H1 (cell line): ENCODE measurements around the gene PDE8A. TPM values are rescaled to one million over a fixed set of nuclear protein-coding genes. Genes with fewer than 3 reads are reported as not detected.

Source experiments
- CTCF ChIA-PET: fragments of 300-600 bp; sonication (Branson Sonifier 250); formaldehyde crosslinking; loops from one replicate; lab custom pipeline; 2021; ENCODE audit not compliant: partially characterized antibody; lab: Charles Lee
- POLR2A ChIA-PET: fragments of 300-600 bp; sonication (Branson Sonifier 250); formaldehyde crosslinking; loops from one replicate; lab custom pipeline; 2021; ENCODE audit warnings: inconsistent platforms; ENCODE audit not compliant: partially characterized antibody; lab: Charles Lee
- DNase-seq, 2 experiments: peaks; one replicate each; pipeline versions ENCODE4 v3.0.0 to v3.0.0-alpha.2; 2010 to 2022; ENCODE audit warnings: low spot score in 2 of 2, low read depth in 1 of 2, mixed read lengths in 1 of 2
- FAIRE-seq: peaks from 2 replicates; lab custom pipeline; 2011; peaks lifted over from hg19 to GRCh38; lab: Jason Lieb, UNC
- H2AFZ ChIP-seq: 2 replicates; pipeline ENCODE4 v1.8.1; 2012; ENCODE audit warnings: low read length, inconsistent platforms
- H2AK5ac ChIP-seq: 2 replicates; pipeline ENCODE4 v1.6.1; 2013; ENCODE audit warnings: low read depth, low read length
- H2BK120ac ChIP-seq: replicated peaks from 2 replicates; pipeline ENCODE3; 2013; ENCODE audit warnings: low read depth, low read length, inconsistent platforms
- H2BK12ac ChIP-seq: 2 replicates; pipeline ENCODE4 v1.6.1; 2013; ENCODE audit warnings: low read depth, low read length
- H2BK15ac ChIP-seq: 2 replicates; pipeline ENCODE4 v1.6.1; 2013; ENCODE audit warnings: low read length
- H2BK20ac ChIP-seq: 2 replicates; pipeline ENCODE4 v1.6.1; 2013; ENCODE audit warnings: low read length
- H2BK5ac ChIP-seq: 2 replicates; pipeline ENCODE4 v1.6.1; 2013; ENCODE audit warnings: low read depth, low read length
- H3K14ac ChIP-seq: 2 replicates; pipeline ENCODE4 v1.6.1; 2013; ENCODE audit warnings: inconsistent platforms; ENCODE audit not compliant: insufficient read length
- H3K18ac ChIP-seq: 2 replicates; pipeline ENCODE4 v1.6.1; 2013; ENCODE audit warnings: low read length; ENCODE audit errors: extremely low read depth
- H3K23ac ChIP-seq: 2 replicates; pipeline ENCODE4 v1.6.1; 2013; ENCODE audit warnings: inconsistent platforms; ENCODE audit not compliant: insufficient read length
- H3K23me2 ChIP-seq: 2 replicates; pipeline ENCODE4 v1.6.1; 2013; ENCODE audit warnings: low read depth, low read length
- H3K27ac ChIP-seq: 2 replicates; pipeline ENCODE4 v1.6.1; 2011; ENCODE audit warnings: low read depth, low read length, inconsistent platforms
- H3K27me3 ChIP-seq, 4 experiments: replicated peaks in 1 of 4; 1 replicate in 1 of 4; 2 replicates in 3 of 4; pipeline versions ENCODE4 v1.6.1 to v1.8.1; 2011 to 2013; ENCODE audit warnings: low read length in 3 of 4, mild to moderate bottlenecking in 3 of 4, inconsistent platforms in 2 of 4, mixed read lengths in 2 of 4, moderate library complexity in 1 of 4; ENCODE audit not compliant: control insufficient read depth in 3 of 4, insufficient read depth in 3 of 4; ENCODE audit errors: extremely low read depth in 1 of 4
- H3K36me3 ChIP-seq, 4 experiments: 2 replicates each; pipeline versions ENCODE4 v1.6.1 to v1.8.1; 2011 to 2013; ENCODE audit warnings: mild to moderate bottlenecking in 4 of 4, low read length in 3 of 4, moderate library complexity in 2 of 4, control low read depth in 1 of 4, inconsistent platforms in 1 of 4; ENCODE audit not compliant: insufficient read depth in 4 of 4, control insufficient read depth in 2 of 4
- H3K4ac ChIP-seq: replicated peaks from 2 replicates; pipeline ENCODE3; 2013; ENCODE audit warnings: low read length, low read depth, mixed read lengths, inconsistent platforms; ENCODE audit not compliant: insufficient read length
- H3K4me1 ChIP-seq, 4 experiments: replicated peaks in 1 of 4; 1 replicate in 1 of 4; 2 replicates in 3 of 4; pipeline versions ENCODE4 v1.6.1 to v1.8.1; 2011 to 2013; ENCODE audit warnings: low read length in 3 of 4, inconsistent platforms in 2 of 4, mixed read lengths in 1 of 4; ENCODE audit not compliant: insufficient read depth in 4 of 4, control insufficient read depth in 3 of 4
- H3K4me2 ChIP-seq, 2 experiments: 2 replicates each; pipeline versions ENCODE4 v1.6.1 to v1.8.1; 2011 to 2013; ENCODE audit warnings: low read depth in 2 of 2, low read length in 2 of 2, control low read depth in 1 of 2, inconsistent platforms in 1 of 2, mild to moderate bottlenecking in 1 of 2; ENCODE audit not compliant: insufficient read depth in 1 of 2
- H3K4me3 ChIP-seq, 4 experiments: fragments of 200-600, 300-600 bp in 1 of 4; sonication (generic), shearing (Covaris generic), sonication (Bioruptor Twin) in 1 of 4; 2 replicates each; pipeline versions ENCODE4 v1.5.1 to v1.8.1; 2011 to 2016; ENCODE audit warnings: low read length in 4 of 4, low read depth in 3 of 4, control low read depth in 2 of 4, inconsistent platforms in 2 of 4, mild to moderate bottlenecking in 2 of 4, mixed read lengths in 1 of 4, moderate library complexity in 1 of 4; ENCODE audit not compliant: insufficient read depth in 2 of 4; ENCODE audit errors: extremely low read depth in 1 of 4
- H3K56ac ChIP-seq: replicated peaks from 2 replicates; pipeline ENCODE3; 2013; ENCODE audit warnings: low read depth, mild to moderate bottlenecking, mixed read lengths, low read length, inconsistent platforms; ENCODE audit not compliant: insufficient read length
- H3K79me1 ChIP-seq: 2 replicates; pipeline ENCODE4 v1.6.1; 2013; ENCODE audit warnings: low read depth, low read length, control low read depth
- H3K79me2 ChIP-seq, 2 experiments: 2 replicates each; pipeline versions ENCODE4 v1.6.1 to v1.8.1; 2012 to 2013; ENCODE audit warnings: low read length in 2 of 2, mild to moderate bottlenecking in 2 of 2, inconsistent platforms in 1 of 2; ENCODE audit not compliant: insufficient read depth in 2 of 2, control insufficient read depth in 1 of 2
- H3K9ac ChIP-seq, 4 experiments: replicated peaks in 1 of 4; 1 replicate in 1 of 4; 2 replicates in 3 of 4; pipeline versions ENCODE4 v1.6.1 to v1.8.1; 2011 to 2013; ENCODE audit warnings: low read depth in 3 of 4, low read length in 3 of 4, control low read depth in 2 of 4, mild to moderate bottlenecking in 2 of 4, moderate library complexity in 2 of 4, inconsistent platforms in 1 of 4; ENCODE audit errors: extremely low read depth in 1 of 4
- H3K9me3 ChIP-seq, 2 experiments: 2 replicates each; pipeline versions ENCODE4 v1.6.1 to v1.8.1; 2012 to 2013; ENCODE audit warnings: mild to moderate bottlenecking in 2 of 2, moderate library complexity in 2 of 2, control low read depth in 1 of 2, inconsistent platforms in 1 of 2, low read depth in 1 of 2, low read length in 1 of 2, mixed read lengths in 1 of 2; ENCODE audit not compliant: insufficient read depth in 2 of 2
- H4K20me1 ChIP-seq, 2 experiments: replicated peaks in 1 of 2; 2 replicates each; pipeline versions ENCODE3 to v1.8.1; 2011 to 2013; ENCODE audit warnings: inconsistent platforms in 2 of 2, low read length in 2 of 2, mild to moderate bottlenecking in 1 of 2; ENCODE audit not compliant: insufficient read depth in 2 of 2, control insufficient read depth in 1 of 2
- H4K5ac ChIP-seq: 2 replicates; pipeline ENCODE4 v1.6.1; 2013; ENCODE audit warnings: low read length, low read depth, mixed read lengths, inconsistent platforms; ENCODE audit not compliant: insufficient read length
- H4K8ac ChIP-seq: 2 replicates; pipeline ENCODE4 v1.8.0; 2013; ENCODE audit warnings: mild to moderate bottlenecking, moderate library complexity, low read length, inconsistent platforms; ENCODE audit not compliant: insufficient read depth; ENCODE audit errors: extremely low read depth
- H4K91ac ChIP-seq: replicated peaks from 2 replicates; pipeline ENCODE3; 2013; ENCODE audit warnings: low read length, mixed read lengths, inconsistent platforms; ENCODE audit not compliant: insufficient read length
- BACH1 ChIP-seq: IDR thresholded peaks from 2 replicates; pipeline ENCODE4 v1.6.1; 2012; ENCODE audit warnings: low read length, improper control_type of control experiment
- CBX5 ChIP-seq: fragments of 300-800, 300-1000 bp; sonication (generic); IDR thresholded peaks from 2 replicates; pipeline ENCODE4 v1.7.1; 2016; ENCODE audit warnings: antibody characterized with exemption, low read length, low read depth
- CHD1 ChIP-seq: IDR thresholded peaks from 2 replicates; pipeline ENCODE4 v1.6.1; 2012; ENCODE audit warnings: low read depth, low read length, improper control_type of control experiment
- CHD2 ChIP-seq: IDR thresholded peaks from 2 replicates; pipeline ENCODE4 v1.6.1; 2012; ENCODE audit warnings: low read length, improper control_type of control experiment
- HDAC2 ChIP-seq, 2 experiments: fragments of 300-600 bp in 1 of 2; sonication (generic) in 1 of 2; IDR thresholded peaks; 2 replicates each; pipeline ENCODE4 v1.6.1; 2011 to 2012; ENCODE audit warnings: low read depth in 2 of 2, low read length in 2 of 2, mild to moderate bottlenecking in 2 of 2, moderate library complexity in 2 of 2, borderline replicate concordance in 1 of 2, inconsistent platforms in 1 of 2
- POLR2A ChIP-seq, 2 experiments: IDR thresholded peaks; 1 replicate in 1 of 2; 2 replicates in 1 of 2; pipeline ENCODE4 v1.6.1; 2011; ENCODE audit warnings: low read depth in 2 of 2, low read length in 2 of 2, mild to moderate bottlenecking in 2 of 2; ENCODE audit errors: control extremely low read depth in 1 of 2
- SP2 ChIP-seq: IDR thresholded peaks from 2 replicates; pipeline ENCODE4 v1.6.1; 2012; ENCODE audit warnings: mild to moderate bottlenecking, low read length, inconsistent platforms
- SRF ChIP-seq: IDR thresholded peaks from 2 replicates; pipeline ENCODE4 v1.6.1; 2011; ENCODE audit warnings: mild to moderate bottlenecking, low read depth, low read length, moderate library complexity
- SUZ12 ChIP-seq: fragments of 200-600 bp; sonication (generic); IDR thresholded peaks from 2 replicates; pipeline ENCODE4 v1.6.1; 2012; ENCODE audit warnings: mild to moderate bottlenecking, inconsistent platforms, low read length, moderate library complexity, mixed read lengths
- polyA plus RNA-seq, 7 experiments: library from polyadenylated mRNA; depleted of rRNA in 3 of 7; stranded (reverse) in 5 of 7; unstranded in 2 of 7; fragments of >200 nt in 5 of 7; fragments of 200-250 nt in 2 of 7; gene quantifications; 1 replicate in 5 of 7; 2 replicates in 1 of 7; 4 replicates in 1 of 7; pipeline versions ENCODE4 v1.2.1 to v1.2.3, GENCODE V29; 2011 to 2013; ENCODE audit warnings: missing spikeins in 2 of 7, mixed read lengths in 2 of 7
- total RNA-seq: library from RNA; stranded (reverse); fragmentation: NEBNext Ultra II Directional; extraction: Animal tissue kit (Norgen Biotek cat#: 25700); gene quantifications from 2 replicates; pipeline ENCODE4 v1.2.1, GENCODE V29; 2021

The PDE8A gene
- total and polyA plus RNA-seq, 2 of the 8 experiments (the other 6 are each of a cell fraction or from before 2014, with no cell fraction given): 6.9 to 7.8 TPM

DNA sequence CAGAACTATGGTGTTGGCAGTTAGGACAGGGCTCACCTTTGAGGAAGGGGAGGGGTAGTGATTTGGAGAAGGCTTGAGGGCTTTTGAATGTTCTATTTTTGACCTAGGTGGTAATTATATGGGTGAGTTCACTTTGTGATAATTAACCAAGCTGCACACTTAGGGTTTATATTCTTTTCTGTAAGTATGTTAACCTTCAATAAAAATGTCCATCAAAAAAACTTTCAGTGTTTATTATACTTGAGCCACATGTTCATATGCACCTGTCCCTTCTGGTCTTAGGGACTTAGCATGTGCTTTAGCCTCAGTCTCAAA, 28.4 kb downstream of the PDE8A start:
- Histone ChIP-seq H2BK5ac (no peak overlapping the region), H3K4me3 (no peak overlapping the region), H3K79me1 (peaks cover 2% of the 10 kb centered on the region; the same call in 1 of the 2 replicates), H3K36me3 (no peaks in the 10 kb centered on the region), H3K23ac (no peak overlapping the region), H4K5ac (no peak overlapping the region), H3K79me2 (no peaks in the 10 kb centered on the region; a peak in 1 of 4 replicates), H4K8ac (no peak overlapping the region), H2BK12ac (no peak overlapping the region), H3K14ac (no peak overlapping the region), H3K27ac (no peak overlapping the region), H3K9me3 (no peaks in the 10 kb centered on the region), H4K20me1 (no peaks in the 10 kb centered on the region), H2AK5ac (no peak overlapping the region), H3K4ac (no peak overlapping the region), H4K91ac (no peak overlapping the region), H3K23me2 (no peaks in the 10 kb centered on the region; the same call in 1 of the 2 replicates), H2BK15ac (no peak overlapping the region), H3K4me1 (no peaks in the 10 kb centered on the region), H2BK20ac (no peak overlapping the region), H3K18ac (no peak overlapping the region), H3K27me3 (no peaks in the 10 kb centered on the region), H2BK120ac (no peak overlapping the region), H3K4me2 (no peak overlapping the region), H2AFZ (no peak overlapping the region), H3K56ac (no peak overlapping the region), H3K9ac (no peak overlapping the region)
- POLR2A ChIA-PET: interaction anchor here (1.1 kb wide), 1 partner anchor 29 kb away, joined by 3 read pairs; the partner anchor contains the start of gene PDE8A
- no peak for DNase-seq
- no peak for FAIRE-seq
- TF ChIP-seq CHD2 (no peak), SUZ12 (no peak), HDAC2 (IDR thresholded peaks at IDR 0.05; ENCODE audit: borderline replicate concordance in 1 of 2, low read depth in 2 of 2, low read length in 2 of 2) (no peak), CBX5 (no peak), SRF (no peak), CHD1 (no peak), BACH1 (no peak), POLR2A (IDR thresholded peaks at IDR 0.05; ENCODE audit: control extremely low read depth in 1 of 2, low read depth in 2 of 2, low read length in 2 of 2) (no peak), SP2 (no peak)
- CTCF ChIA-PET: interaction anchor here (0.6 to 4.1 kb wide), 13 partner anchors 9 to 332 kb away, joined by 3 to 20 read pairs (median 5); no protein-coding TSS in a partner anchor
